Retinal pigment epithelial cell (primary cell): ENCODE data around the gene MXD4.

ENCODE experiments used
- DNase-seq: peaks from one replicate; pipeline ENCODE4 v3.0.0-alpha.2; 2010; ENCODE audit warnings: low read depth
- H3K4me3 ChIP-seq: 2 replicates; pipeline ENCODE4 v1.5.1; 2011; ENCODE audit warnings: mild to moderate bottlenecking, low read length, control low read depth, moderate library complexity
- TF ChIP-seq, protein P1 (sequence below): conservative IDR thresholded peaks from 2 replicates; pipeline ENCODE4 v1.5.1; 2011; ENCODE audit warnings: low read depth, low read length, control low read depth, inconsistent platforms

Gene MXD4

DNA sequence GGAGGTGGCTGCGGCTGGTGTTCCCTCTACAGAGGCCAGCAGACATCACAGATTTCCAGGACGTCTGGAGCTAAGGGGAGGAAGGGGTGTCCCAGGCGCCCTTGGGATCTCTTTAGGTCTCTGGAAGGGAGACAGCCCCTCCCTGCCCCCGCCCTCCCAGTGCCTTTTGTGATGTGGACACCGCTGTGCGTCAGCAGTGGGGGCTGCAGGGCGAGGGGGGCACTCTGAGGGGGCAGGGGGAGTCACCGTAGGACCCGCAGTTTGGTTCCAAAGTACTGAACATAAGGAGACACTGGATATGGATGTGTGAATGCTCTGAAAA is 25.6 kb upstream of the MXD4 start:
- DNase-seq: no peak
- TF ChIP-seq, protein P1, sequence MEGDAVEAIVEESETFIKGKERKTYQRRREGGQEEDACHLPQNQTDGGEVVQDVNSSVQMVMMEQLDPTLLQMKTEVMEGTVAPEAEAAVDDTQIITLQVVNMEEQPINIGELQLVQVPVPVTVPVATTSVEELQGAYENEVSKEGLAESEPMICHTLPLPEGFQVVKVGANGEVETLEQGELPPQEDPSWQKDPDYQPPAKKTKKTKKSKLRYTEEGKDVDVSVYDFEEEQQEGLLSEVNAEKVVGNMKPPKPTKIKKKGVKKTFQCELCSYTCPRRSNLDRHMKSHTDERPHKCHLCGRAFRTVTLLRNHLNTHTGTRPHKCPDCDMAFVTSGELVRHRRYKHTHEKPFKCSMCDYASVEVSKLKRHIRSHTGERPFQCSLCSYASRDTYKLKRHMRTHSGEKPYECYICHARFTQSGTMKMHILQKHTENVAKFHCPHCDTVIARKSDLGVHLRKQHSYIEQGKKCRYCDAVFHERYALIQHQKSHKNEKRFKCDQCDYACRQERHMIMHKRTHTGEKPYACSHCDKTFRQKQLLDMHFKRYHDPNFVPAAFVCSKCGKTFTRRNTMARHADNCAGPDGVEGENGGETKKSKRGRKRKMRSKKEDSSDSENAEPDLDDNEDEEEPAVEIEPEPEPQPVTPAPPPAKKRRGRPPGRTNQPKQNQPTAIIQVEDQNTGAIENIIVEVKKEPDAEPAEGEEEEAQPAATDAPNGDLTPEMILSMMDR: no peak
- H3K4me3 ChIP-seq: no peak overlapping the region

DNA sequence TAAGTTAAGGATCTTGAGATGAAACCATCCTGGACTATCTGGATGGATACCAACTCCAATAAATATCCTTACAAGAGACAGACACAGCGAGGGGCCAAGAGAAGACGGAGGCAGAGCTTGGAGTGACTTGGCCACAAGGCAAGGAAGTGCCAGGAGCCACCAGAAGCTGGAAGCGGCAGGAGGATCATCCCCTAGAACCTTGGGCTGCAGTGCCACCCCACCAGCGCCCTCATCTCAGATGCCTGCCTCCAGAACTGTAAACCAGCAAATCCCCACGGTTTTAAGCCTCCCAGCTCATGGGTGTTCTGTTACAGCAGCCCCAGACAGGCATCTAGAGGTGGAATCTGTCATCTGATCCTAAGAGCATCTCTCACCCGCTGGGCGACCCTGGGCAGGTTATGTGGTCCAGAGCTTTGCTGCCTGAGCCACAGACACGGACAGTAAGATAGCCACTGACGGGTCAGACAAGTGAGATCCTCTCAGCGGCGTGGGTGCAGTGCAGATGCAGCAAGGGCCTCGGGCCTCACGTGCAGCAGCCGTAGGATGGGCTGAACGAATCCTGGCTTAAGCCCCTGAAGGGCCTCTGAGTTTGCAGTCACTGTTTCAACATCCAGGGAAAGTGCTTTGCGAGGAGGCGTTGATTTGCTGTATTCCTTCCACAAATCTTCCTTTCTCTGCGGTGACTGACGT is 25.1 kb upstream of the MXD4 start:
- TF ChIP-seq, protein P1: no peak
- no peak for DNase-seq
- H3K4me3 ChIP-seq: no peak overlapping the region

DNA sequence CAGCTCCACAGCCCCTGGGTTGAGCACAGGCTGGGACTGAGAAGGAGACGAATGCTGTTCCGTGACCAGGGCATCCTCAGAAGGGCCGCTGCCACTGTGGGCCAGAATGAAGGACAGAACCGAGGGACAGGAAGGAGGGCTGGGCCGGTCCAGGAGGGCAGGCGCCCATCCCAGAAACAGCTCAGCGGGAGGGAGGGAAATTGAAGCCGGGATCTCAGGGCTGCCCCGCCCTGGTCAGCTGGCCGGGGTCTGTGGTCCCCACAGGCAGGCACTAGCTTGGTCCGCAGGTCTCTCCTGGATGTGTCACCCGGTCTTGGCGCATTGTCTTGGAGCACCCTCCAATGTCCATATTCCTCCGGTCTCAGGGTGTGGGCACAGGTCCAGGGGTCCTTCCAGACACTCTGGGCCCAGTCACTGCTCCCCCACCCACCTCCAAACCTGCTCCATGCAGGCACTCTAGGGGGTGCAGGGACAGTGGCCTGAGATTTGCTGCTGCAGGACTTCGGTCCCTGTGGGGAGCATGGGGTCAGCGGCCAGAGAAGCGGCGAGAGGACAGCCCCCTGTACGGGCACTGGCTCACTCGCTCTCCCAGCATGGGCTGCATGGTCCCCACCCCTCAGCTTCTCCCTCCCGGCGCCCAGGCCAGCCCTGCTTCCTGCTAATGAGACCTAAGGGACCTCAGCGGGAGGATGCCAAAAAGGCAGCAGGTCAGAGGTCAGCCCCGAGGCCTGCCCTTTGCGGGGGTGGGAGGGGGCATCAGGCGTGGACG is 23.9 kb upstream of the MXD4 start:
- no peak overlapping the region for H3K4me3 ChIP-seq
- DNase-seq: no peak
- TF ChIP-seq, protein P1: no peak

DNA sequence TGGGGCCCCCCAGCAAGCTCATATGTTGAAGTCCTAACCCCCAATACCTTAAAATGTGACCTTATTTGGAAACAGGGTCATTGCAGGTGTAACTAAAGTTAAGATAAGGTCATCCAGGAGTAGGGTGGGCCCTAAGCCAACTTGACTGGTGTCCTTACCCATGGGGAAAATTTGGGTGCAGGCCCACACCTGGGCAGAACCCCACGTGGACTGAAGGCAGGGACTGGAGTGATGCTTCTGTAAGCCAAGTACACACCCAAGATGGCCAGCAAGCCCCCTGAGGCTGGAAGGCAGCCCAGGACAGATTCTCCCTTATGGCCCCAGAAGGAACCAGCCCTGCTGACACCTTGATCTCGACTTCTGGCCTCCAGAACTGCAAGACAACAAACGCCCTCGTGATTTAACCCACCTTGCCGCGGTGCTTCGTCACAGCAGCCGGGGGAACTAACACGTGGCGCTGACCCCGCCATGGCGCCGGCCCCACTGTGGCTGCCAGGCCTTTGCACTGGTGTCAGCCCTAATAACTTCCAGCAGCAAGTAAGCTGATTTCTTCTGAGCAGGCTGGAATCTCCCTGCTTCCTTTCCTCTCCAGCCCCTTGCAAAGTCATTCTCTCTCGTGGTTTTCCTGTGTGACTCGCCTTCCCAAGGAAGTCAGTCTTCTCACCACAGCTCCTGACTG is 23.2 kb upstream of the MXD4 start:
- DNase-seq: no peak
- TF ChIP-seq, protein P1: no peak

DNA sequence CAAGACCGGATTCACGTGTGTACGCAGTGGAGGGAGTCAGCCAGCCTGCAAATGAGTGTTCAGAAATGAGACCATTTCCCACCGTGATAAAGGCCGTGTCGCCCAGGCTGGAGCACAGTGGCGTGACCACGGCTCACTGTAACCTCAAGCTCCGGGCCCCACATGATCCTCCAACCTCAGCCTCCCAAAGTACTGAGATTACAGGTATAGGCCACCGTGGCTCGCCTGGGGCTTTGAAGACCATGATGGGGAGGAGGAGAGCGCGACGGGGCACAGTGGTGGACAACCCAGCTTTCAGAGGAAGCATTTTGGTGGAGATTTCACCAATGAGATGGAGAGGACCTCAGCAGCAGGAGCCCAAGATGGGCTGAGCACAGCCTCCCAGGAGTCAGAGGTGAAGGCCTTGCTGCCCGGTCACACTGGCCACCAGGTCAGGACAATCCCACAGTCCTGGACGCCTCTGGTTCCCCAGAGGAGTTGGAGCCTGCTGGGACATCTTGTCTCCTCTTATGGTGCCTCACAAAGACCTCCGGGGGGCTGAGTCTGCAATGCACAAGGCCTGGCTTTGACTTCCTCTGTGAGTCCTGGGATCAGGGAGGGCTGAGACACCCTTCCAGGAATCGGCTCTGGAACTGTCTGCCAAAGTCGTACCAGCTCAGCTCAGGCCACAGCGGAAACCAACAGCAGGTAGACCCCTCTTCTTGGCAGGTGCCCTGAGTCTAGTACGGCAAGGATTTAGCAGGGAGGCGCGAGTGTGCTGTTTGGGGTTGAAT is 22.4 kb upstream of the MXD4 start:
- no peak overlapping the region for H3K4me3 ChIP-seq
- TF ChIP-seq, protein P1: no peak
- no peak for DNase-seq

More for the DNA sequence above, 23.2 kb upstream of the MXD4 start:
- no peak overlapping the region for H3K4me3 ChIP-seq

DNA sequence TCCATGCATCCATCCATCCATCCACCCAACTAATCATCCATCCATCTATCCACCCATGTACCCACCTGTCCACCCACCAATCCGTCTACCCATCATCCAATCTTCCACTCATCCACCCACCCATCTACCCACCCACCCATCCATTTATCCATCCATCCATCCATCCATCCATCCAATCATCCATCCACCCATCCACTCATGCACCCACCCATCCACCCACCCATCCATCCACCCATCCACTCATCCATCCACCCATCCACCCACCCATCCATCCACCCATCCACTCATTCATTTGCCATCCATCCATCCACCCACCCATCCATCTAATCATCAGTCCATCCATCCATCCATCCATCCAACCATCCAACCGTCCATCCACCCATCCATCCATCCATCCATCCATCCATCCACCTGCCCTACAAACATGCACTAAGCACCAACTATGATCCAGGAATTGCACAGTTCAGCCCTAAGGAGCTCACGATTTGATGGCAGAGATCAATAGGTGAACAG is 21.3 kb upstream of the MXD4 start:
- no peak overlapping the region for H3K4me3 ChIP-seq
- TF ChIP-seq, protein P1: no peak
- DNase-seq: no peak
